Eye (tissue), 1 donor: ENCODE measurements around the gene NTPCR.

ENCODE experiments used
- DNase-seq: peaks from one replicate; pipeline ENCODE4 v3.0.0-alpha.2; 2015

The NTPCR gene

GRCh38 chr1:232927830-232928505 lies 22.4 kb upstream of the NTPCR start:
- no peak for DNase-seq

GRCh38 chr1:232932486-232933425 lies 17.7 kb upstream of the NTPCR start:
- no peak for DNase-seq

DNA sequence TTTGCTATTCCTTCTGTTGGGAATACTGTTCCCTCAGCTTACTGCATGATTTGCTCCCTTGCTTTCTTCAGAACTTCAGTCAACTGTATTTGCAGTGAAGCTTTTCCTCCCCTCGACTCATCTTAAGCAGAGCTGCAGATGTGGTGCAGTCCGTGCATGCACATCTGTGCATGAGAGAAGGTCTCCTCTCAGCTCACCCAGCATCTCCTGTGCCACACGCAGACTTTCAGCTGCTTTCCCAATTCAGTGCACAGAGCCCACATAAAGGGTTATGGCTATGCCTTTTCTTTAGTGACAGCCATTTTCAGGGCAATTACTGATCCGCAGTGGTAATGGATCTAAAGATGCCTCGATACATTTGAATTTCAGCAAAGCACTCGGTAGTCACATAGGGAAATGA lies 13.5 kb upstream of the NTPCR start:
- DNase-seq: no peak

DNA sequence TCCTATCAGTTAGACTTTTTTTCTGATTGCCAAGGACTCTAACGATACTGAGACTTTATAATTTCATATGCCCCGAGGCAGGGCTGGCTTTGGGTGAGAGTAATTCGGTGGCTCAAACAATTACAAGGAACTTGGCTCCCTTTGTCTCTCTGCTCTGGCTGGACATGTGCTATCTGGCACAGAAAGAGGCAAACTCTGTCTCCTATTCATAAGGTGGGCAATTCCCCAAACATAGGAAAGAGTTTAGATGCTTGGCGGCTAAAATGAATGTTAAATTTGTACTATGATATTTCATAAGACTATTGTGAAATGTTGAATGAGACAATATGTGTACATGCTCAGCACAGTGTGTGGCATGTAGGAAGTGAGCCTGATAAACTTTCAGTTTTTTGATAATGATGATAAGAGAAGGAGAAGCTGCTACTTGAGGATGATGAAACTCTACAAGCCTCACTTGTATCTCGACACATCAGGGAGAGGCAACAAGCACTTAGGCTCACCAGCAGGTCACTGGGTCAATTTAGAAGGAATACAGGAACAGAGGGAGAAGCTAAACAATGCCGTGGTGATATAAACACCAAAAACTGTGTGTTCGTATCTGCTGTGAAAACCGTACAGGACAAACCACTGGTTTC lies 12.6 kb upstream of the NTPCR start:
- no peak for DNase-seq

DNA sequence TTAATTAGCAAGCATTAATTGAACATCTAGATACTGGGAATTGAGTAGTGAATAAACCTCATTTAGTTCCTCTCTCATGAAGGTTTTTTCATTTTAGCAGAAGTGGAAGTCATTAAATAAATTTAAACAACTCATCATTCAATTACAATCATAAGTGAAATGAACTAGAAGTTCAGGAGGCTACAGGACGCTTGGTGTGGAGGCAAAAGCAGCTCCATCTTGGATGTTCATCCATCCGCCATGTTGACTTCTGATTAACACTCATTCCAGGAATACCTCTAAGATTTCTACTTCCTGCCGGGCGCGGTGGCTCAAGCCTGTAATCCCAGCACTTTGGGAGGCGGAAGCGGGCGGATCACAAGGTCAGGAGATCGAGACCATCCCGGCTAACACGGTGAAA lies 11.5 kb upstream of the NTPCR start:
- no peak for DNase-seq

DNA sequence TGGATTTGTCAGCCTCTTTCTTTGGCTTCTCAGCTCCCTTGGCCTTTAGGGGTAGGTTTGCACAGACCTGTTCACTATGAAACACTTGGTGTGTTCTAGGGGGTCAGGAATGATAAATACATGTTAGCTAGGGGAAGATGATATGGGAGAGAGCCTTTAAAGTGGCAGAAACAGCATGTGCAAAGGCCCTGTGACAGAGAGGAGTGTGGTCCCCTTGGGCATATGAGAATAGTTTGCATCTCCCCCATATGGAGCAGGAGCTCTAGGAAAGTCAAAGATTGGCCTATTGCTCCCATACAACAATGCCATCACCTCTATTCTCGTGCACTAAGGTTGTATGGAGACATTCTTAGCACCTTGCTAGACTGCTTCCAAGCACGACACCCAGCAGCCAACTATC lies 10.7 kb upstream of the NTPCR start:
- DNase-seq: no peak

GRCh38 chr1:232940262-232940661 lies 10.1 kb upstream of the NTPCR start:
- no peak for DNase-seq

DNA sequence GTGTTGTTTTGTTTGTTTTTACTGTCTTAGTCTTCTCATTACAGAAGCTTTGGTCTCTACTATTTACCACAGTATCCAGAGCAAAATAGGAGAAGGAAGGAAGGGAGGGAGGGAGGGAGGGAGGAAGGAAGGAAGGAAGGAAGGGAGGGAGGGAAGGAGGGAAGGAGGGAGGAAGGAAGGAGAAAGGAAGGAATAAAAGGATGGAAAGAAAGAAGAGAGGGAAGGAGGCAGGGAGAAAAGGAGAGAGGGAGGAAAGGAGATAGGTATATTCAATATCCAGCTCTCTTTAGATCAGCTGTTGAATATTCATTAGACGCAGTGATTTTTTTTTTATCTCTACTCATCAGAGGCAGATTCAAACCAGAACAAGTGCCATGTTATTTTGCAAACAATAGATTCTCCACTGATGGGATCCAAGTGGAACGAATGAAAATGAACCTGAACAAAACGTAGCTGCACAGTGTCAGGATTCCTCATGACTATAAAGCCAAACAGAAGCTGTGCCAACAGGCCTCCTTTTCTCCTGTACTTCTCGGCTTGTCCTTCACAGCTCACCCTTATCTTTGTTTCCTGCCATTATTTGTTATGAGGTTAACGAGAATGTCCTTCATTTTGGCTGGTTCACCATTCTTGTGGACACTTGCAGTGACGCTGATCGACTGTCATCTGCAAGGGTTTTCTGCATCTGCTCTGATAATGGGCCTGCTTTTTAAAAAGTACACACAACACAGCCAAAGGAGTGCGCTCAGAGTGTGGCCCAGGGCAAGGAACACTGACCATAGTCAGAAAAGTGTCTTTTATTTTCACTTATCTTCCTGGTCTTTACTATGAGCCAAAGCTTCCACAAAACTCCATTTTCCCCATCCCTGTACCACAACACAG lies 7.8 kb upstream of the NTPCR start:
- no peak for DNase-seq

GRCh38 chr1:232943679-232944252 lies 6.6 kb upstream of the NTPCR start:
- DNase-seq: no peak

DNA sequence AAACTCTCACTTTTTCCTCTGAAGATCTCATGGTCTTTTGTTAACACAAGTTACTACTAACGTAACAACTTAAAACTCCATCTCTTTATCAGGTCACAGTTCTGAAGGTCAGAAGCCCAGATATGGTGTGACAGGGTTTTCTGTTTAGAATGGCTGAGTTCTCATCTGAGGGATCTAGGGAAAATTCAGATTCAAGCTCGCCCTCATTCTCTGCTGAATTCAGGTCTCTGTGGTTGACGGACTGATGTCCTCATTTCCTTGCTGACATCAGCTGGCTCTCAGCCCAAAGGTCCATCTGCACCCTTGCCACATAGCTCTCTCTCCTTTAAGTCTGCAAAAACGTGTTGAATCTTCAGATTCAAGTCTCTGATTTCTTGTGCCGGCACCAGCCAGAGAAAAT lies 6.1 kb upstream of the NTPCR start:
- DNase-seq: no peak

DNA sequence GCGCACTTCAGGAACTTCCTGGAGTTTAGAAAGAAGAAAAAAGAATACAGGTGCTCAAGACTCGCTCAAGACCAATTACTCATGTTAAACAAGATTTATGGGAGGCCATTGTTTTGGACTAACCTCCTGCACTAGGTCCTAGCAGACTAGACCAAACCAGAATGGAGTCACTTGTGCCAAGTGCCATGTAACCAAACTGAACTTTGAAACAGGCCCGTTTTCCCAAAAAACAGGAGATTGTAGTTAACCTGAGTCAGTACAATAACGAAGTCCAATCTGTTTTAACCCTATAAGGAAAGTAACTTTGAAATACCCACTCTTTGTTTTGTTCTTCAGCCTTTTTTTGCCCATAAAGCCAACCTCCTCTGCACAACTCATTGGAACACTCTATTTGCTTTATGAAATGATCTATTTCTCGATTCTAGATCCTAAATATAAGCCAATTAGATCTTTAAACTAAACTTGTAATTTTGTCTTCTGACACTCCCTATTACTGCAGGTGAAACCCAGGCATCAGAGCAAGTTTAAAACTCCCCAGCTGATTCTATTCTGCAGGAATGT lies 695 bp upstream of the NTPCR start:
- no peak for DNase-seq

DNA sequence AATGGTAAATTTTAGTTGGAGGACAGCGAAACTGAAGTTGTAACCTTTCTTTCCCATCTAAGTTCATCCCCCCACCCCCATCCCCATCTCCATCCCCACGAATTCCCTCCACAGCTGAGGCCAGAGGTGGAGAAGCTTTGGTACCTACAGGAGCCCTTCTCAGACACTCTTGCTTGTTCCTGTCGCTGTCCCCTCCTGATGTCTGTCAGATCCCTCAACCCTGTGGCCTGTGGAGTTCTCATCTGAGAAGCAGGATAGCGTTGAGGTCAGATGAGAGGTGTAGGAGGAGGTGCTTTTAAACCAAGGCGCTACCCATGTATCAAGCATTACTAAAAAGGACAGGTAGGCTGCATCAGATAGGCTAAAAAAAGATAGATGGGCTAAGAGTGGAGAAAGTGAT lies 769 bp downstream of the NTPCR start:
- no peak for DNase-seq

DNA sequence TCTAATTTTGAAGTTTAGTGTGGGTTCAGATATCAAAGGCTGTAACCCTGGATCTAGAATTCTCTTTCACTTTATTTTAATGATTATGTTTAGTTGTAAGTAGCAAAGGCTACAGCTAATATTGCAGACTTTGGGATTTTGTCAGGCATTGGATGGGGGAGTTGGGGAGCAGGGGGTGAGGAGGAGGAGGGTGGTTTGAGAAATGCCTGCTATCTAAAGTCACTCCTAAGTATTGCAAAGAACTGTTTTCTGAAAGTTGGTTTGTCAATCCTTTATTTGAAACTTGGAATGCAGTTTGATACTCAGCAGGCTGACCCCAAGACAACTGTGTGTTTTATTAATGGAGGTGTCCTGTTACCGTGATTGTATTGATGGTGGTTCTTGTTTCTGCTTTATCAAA lies 1.2 kb downstream of the NTPCR start:
- no peak for DNase-seq

GRCh38 chr1:232952514-232953499 lies 2.4 kb downstream of the NTPCR start:
- peak; percentile 61 for DNase-seq

DNA sequence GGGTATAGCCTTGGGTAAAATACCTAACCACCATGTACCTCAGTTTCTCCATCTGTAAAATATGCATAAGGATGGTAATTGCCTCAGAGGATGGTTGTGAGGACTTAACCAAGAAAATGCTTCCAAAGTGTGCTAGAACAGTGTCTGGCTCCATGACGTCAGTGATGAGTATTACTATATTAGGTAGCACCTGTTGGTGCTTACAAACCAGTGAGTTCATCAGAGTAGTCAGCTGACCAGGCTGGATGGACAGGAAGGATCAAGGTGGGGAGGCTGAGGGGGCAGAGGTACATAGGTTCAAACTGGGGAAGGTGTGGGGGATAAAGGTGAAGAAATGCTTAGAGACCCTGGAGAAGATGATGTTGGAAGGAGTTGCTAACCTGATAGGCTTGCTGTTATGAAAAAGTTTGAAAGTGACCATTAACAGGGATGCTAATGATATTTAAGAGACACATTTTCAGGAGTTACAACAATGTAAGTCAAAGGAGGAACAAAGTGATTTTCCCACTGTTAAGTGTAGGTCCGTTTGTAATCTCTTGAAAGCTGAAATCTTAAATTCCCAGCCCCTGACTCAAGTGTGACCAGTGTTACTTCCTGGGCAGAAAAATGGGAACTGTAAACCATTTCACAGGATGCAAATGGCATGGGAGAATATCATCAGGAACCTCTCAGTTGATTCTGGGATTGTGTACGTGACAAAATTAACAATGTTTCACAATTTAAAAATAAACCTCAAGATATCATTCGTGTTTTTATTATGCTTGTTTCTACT lies 4.4 kb downstream of the NTPCR start:
- DNase-seq: no peak

DNA sequence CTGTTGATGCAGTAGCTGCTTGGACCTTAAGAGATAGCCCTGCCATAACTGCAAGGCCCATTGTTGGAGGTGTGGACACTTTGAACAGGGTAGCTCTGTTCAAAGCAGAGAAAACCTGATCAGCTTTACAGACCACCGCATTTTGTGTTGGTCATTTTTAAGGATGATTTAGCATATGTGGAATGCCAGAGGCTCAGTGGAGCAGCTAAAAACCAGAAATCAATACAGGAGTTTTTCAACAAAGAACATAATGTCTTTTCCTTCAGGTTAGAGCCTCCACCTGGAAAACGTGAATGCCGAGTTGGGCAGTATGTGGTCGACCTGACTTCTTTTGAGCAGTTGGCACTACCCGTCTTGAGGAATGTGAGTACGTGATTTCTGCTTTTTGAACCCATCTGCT lies 5.7 kb downstream of the NTPCR start:
- no peak for DNase-seq

GRCh38 chr1:232958067-232958466 lies 7.7 kb downstream of the NTPCR start:
- no peak for DNase-seq

DNA sequence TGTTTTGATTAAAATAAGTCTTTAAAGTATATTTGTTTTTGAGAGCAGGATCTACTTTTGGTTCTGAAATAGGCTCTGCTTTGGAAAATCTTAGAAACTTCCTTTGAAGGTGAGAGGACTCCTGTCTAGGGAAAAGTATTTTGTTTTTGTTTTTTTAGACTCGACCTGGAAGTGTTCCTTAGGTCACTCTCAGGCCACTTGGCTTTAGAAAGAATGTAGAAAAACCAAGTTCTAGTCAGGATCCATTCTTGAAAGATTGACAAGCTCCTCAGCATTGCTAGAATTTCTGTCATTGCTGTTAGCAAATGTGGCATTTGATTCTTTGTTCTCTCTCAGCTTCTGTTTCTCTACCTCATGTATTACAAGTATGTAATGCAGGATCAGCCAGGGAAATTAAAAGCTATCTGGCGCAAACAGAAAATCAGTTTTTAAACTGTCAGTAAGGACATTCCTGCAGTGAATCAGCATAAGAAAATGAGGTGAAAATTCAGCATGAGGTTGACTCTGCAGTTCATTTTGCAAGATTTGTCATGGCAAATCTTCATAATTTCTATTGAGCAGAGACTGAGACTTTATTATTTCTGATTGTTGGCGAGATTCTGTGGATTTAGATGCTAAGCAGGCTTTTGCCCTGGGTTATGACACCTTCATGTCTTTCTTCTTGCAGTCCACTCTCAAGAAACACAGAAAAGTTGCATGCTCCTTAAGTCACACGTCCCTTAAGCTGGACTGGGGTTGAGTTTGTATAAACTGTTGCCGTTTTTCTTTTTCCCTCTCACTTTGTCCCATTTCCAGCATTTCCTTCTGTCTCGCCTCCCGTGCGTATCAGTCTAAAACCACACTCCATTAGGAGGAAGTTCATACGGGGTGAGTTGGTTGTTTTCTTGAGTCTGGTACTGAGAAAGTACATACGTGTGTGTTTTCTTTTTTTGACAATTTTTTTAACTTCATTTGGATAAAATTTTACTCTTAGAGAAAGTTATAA lies 12.6 kb downstream of the NTPCR start:
- no peak for DNase-seq

- no peak for DNase-seq
Measured at GRCh38 chr1:232964601-232965000, 14.2 kb downstream of the NTPCR start.
